ENCODE measurements around the gene CCDC69. TPM values are rescaled to one million over a fixed set of nuclear protein-coding genes. Genes with fewer than 3 reads are reported as not detected.

Gene CCDC69
- total RNA-seq, 1 donor from 2014 or later = 0.79 TPM

DNA sequence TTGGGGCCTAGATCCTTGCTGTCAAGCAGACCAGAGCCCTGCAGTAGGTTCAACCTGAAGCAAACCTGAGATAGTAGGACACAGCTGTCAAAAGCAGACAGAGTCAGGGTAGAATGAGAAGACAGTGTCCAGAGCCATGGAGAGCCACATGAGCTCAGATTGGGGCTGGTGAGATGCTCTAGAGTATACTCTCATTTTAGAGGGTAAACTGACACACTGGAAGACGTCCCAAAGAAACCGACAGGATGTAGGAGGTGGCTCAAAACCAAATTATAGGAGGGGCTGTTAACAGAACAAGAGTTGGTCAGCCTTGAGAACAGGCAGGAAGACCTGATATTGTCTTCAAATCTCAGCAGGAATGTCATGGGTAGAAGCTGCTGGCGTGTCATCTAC lies 11.5 kb downstream of the CCDC69 start:
- Histone ChIP-seq H3K4me3 (ENCODE audit: low read depth, low read length) (no peak overlapping the region), H3K27me3 (ENCODE audit: control insufficient read depth, insufficient read depth, low read length) (no peaks in the 10 kb centered on the region), H3K36me3 (ENCODE audit: control insufficient read depth, insufficient read depth, low read length) (no peaks in the 10 kb centered on the region)
- DNase-seq (ENCODE audit: low read depth) (no peak), FAIRE-seq (no peak)
- no peak for TF ChIP-seq CTCF (IDR thresholded peaks at IDR 0.05; ENCODE audit: insufficient read depth, low read length, severe bottlenecking)

GRCh38 chr5:151208481-151208914 lies 15.4 kb downstream of the CCDC69 start:
- Histone ChIP-seq H3K36me3 (ENCODE audit: control insufficient read depth, insufficient read depth, low read length) (no peaks in the 10 kb centered on the region), H3K4me3 (ENCODE audit: low read depth, low read length) (no peak overlapping the region), H3K27me3 (ENCODE audit: control insufficient read depth, insufficient read depth, low read length) (no peaks in the 10 kb centered on the region)
- TF ChIP-seq CTCF (IDR thresholded peaks at IDR 0.05; ENCODE audit: insufficient read depth, low read length, severe bottlenecking) = no peak
- no peak for DNase-seq (ENCODE audit: low read depth)
- FAIRE-seq = no peak

GRCh38 chr5:151205411-151205810 lies 18.5 kb downstream of the CCDC69 start:
- no peak for TF ChIP-seq CTCF (IDR thresholded peaks at IDR 0.05; ENCODE audit: insufficient read depth, low read length, severe bottlenecking)
- Histone ChIP-seq H3K4me3 (ENCODE audit: low read depth, low read length) (no peak overlapping the region), H3K36me3 (ENCODE audit: control insufficient read depth, insufficient read depth, low read length) (no peaks in the 10 kb centered on the region), H3K27me3 (ENCODE audit: control insufficient read depth, insufficient read depth, low read length) (no peaks in the 10 kb centered on the region)
- DNase-seq (ENCODE audit: low read depth) (no peak), FAIRE-seq (no peak)

GRCh38 chr5:151204051-151204450 lies 19.8 kb downstream of the CCDC69 start:
- no peak for TF ChIP-seq CTCF (IDR thresholded peaks at IDR 0.05; ENCODE audit: insufficient read depth, low read length, severe bottlenecking)
- Histone ChIP-seq H3K27me3 (ENCODE audit: control insufficient read depth, insufficient read depth, low read length) (no peaks in the 10 kb centered on the region), H3K4me3 (ENCODE audit: low read depth, low read length) (no peak overlapping the region), H3K36me3 (ENCODE audit: control insufficient read depth, insufficient read depth, low read length) (no peaks in the 10 kb centered on the region)
- DNase-seq (ENCODE audit: low read depth) (no peak), FAIRE-seq (no peak)

DNA sequence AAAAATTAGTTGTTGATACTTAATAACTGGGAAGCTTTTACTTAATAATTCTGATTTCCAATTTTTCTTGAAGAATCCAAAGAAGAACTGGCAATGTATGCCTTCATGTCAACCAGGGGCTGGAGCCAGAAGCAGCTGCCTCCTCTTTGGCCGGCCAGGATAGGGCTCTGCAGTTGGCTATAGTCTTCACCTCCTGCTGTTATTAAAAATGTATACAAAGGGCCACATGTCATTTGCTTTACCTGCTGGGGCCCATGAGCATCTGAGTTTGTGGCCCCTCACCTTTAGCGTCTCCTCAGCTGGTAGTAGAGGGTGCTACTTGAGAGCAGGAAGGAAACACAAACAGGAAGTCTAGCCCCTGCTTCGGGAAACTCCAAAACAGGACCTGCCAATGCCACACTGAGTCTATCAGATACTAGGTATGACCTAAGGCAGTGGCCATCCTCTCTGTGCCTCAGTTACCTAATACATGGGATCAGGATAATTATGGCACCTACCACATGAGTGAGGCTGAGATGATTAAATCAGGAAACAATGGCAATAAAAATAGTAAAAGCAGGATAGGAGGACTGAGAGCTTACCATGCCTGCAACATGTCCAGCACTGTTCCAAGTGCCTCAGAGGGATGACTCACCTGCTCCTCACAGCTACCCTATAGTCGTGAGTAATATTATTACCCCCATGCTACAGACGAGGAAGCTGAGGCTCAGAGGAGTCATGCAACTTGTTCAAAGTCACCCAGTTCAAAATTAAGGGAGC lies 21.3 kb downstream of the CCDC69 start:
- FAIRE-seq (peak; percentile 90), DNase-seq (ENCODE audit: low read depth) (peak; percentile 97)
- Histone ChIP-seq H3K36me3 (ENCODE audit: control insufficient read depth, insufficient read depth, low read length) (no peaks in the 10 kb centered on the region), H3K27me3 (ENCODE audit: control insufficient read depth, insufficient read depth, low read length) (no peaks in the 10 kb centered on the region), H3K4me3 (ENCODE audit: low read depth, low read length) (no peak overlapping the region)
- TF ChIP-seq CTCF (IDR thresholded peaks at IDR 0.05; ENCODE audit: insufficient read depth, low read length, severe bottlenecking) = no peak
